A549 (cell line): ENCODE data around the gene P2RX6. TPM values are rescaled to one million over a fixed set of nuclear protein-coding genes. Genes with fewer than 3 reads are reported as not detected.

Experiments used
- ATAC-seq, 2 experiments: fragments of 200-7000 bp in 1 of 2; fragments of >200 bp in 1 of 2; cut with Nextera tagmentation in 1 of 2; cut with Tn5 transposase in 1 of 2; 3 replicates each; pipeline versions ENCODE4 v1.8.0 to v1.9.1; 2018 to 2020; ENCODE audit warnings: mild to moderate bottlenecking in 1 of 2, moderate library complexity in 1 of 2
- CTCF ChIA-PET: fragments of 300-600 bp; sonication (Branson Sonifier 250); formaldehyde crosslinking; extraction: SDS; loops from one replicate; lab custom pipeline; 2021; ENCODE audit warnings: antibody characterized with exemption, inconsistent platforms; lab: Yijun Ruan, JAX
- POLR2A ChIA-PET: fragments of 350-600 bp; formaldehyde crosslinking; extraction: SDS; loops from one replicate; lab custom pipeline; 2021; ENCODE audit warnings: antibody characterized with exemption, inconsistent platforms; lab: Yijun Ruan, JAX
- DNase-seq, 2 experiments: peaks; one replicate each; pipeline versions ENCODE4 v3.0.0 to v3.0.0-alpha.2; 2011 to 2016; ENCODE audit warnings: low read depth in 1 of 2, low spot score in 1 of 2
- FAIRE-seq: peaks from 2 replicates; lab custom pipeline; 2011; peaks lifted over from hg19 to GRCh38; lab: Jason Lieb, UNC
- H3K27ac ChIP-seq, 2 experiments: fragments of >200 bp; sonication (Bioruptor Twin); formaldehyde crosslinking; 3 replicates each; pipeline ENCODE4 v1.5.1; 2016 to 2017
- H3K4me1 ChIP-seq: fragments of >200 bp; sonication (Bioruptor Twin); formaldehyde crosslinking; 3 replicates; pipeline ENCODE4 v1.6.1; 2016
- H3K4me2 ChIP-seq: fragments of >200 bp; sonication (Bioruptor Twin); formaldehyde crosslinking; 3 replicates; pipeline ENCODE4 v1.6.1; 2016
- H3K4me3 ChIP-seq: fragments of >200 bp; sonication (Bioruptor Twin); formaldehyde crosslinking; 3 replicates; pipeline ENCODE4 v1.5.1; 2016
- H3K9me3 ChIP-seq: fragments of >200 bp; sonication (Bioruptor Twin); formaldehyde crosslinking; 3 replicates; pipeline ENCODE4 v1.6.1; 2016
- ATOH8 ChIP-seq: fragments of 250-450 bp; sonication (Bioruptor Pico); IDR thresholded peaks from 2 replicates; pipeline ENCODE4 v1.5.0; 2020; ENCODE audit warnings: low read depth, mild to moderate bottlenecking, moderate library complexity
- CBX2 ChIP-seq: fragments of 200-600 bp; sonication (generic); IDR thresholded peaks from 2 replicates; pipeline ENCODE4 v1.6.1; 2016; ENCODE audit warnings: low read depth, mild to moderate bottlenecking, borderline replicate concordance
- CBX8 ChIP-seq: fragments of 200-600 bp; sonication (generic); IDR thresholded peaks from 2 replicates; pipeline ENCODE4 v1.6.1; 2016
- CEBPB ChIP-seq, 2 experiments: fragments of >200 bp in 1 of 2; sonication (Bioruptor Twin) in 1 of 2; formaldehyde crosslinking in 1 of 2; IDR thresholded peaks; 2 replicates each; pipeline ENCODE4 v1.6.1; 2012 to 2016
- CHD4 ChIP-seq: fragments of 200-600 bp; sonication (generic); IDR thresholded peaks from 2 replicates; pipeline ENCODE4 v1.6.1; 2016; ENCODE audit warnings: antibody characterized with exemption, mild to moderate bottlenecking, borderline replicate concordance
- EHMT2 ChIP-seq: fragments of 200-600 bp; sonication (generic); IDR thresholded peaks from 2 replicates; pipeline ENCODE4 v1.6.1; 2016; ENCODE audit warnings: antibody characterized with exemption, low read depth, mild to moderate bottlenecking, moderate library complexity
- ELK1 ChIP-seq: fragments of 150-350 bp; IDR thresholded peaks from 2 replicates; pipeline ENCODE4 v1.6.1; 2014; ENCODE audit warnings: low read depth, mild to moderate bottlenecking, low read length
- ESRRA ChIP-seq: fragments of 150-350 bp; IDR thresholded peaks from 2 replicates; pipeline ENCODE4 v1.6.1; 2014; ENCODE audit warnings: mild to moderate bottlenecking, low read length, borderline replicate concordance
- HEYL ChIP-seq: fragments of 250-450 bp; sonication (Bioruptor Pico); IDR thresholded peaks from 2 replicates; pipeline ENCODE4 v1.8.0; 2021; ENCODE audit warnings: mild to moderate bottlenecking, moderate library complexity
- HMGXB4 ChIP-seq: fragments of 250-450 bp; sonication (Bioruptor Pico); IDR thresholded peaks from 2 replicates; pipeline ENCODE4 v1.5.0; 2021; ENCODE audit warnings: mild to moderate bottlenecking, moderate library complexity, borderline replicate concordance
- JUNB ChIP-seq: fragments of >200 bp; sonication (Bioruptor Twin); formaldehyde crosslinking; IDR thresholded peaks from 2 replicates; pipeline ENCODE4 v1.6.1; 2016
- KDM5A ChIP-seq: fragments of 200-600 bp; sonication (generic); IDR thresholded peaks from 2 replicates; pipeline ENCODE4 v1.6.1; 2016; ENCODE audit warnings: antibody characterized with exemption, mild to moderate bottlenecking
- MAFK ChIP-seq: fragments of 450-650 bp; IDR thresholded peaks from 2 replicates; pipeline ENCODE4 v1.6.1; 2014; ENCODE audit not compliant: partially characterized antibody
- MAX ChIP-seq: IDR thresholded peaks from 2 replicates; pipeline ENCODE4 v1.6.1; 2012
- NPAS2 ChIP-seq: fragments of 250-450 bp; sonication (Bioruptor Pico); IDR thresholded peaks from 2 replicates; pipeline ENCODE4 v1.8.0; 2022; ENCODE audit warnings: mild to moderate bottlenecking, moderate library complexity, borderline replicate concordance
- NR3C1 ChIP-seq: fragments of >200 bp; sonication (Bioruptor Twin); formaldehyde crosslinking; IDR thresholded peaks from 3 replicates; pipeline ENCODE4 v1.6.1; 2017
- PHF8 ChIP-seq: fragments of 200-600 bp; sonication (generic); IDR thresholded peaks from 2 replicates; pipeline ENCODE4 v1.6.1; 2016; ENCODE audit warnings: low read depth, mild to moderate bottlenecking, antibody characterized with exemption, moderate library complexity, borderline replicate concordance
- RARB ChIP-seq: fragments of 250-450 bp; sonication (Bioruptor Pico); IDR thresholded peaks from 2 replicates; pipeline ENCODE4 v1.8.0; 2021; ENCODE audit warnings: mild to moderate bottlenecking, moderate library complexity
- RFX5 ChIP-seq: fragments of 450-650 bp; IDR thresholded peaks from 2 replicates; pipeline ENCODE4 v1.7.1; 2014; ENCODE audit warnings: antibody characterized with exemption, mild to moderate bottlenecking, moderate library complexity
- RNF2 ChIP-seq: fragments of 200-600 bp; sonication (generic); IDR thresholded peaks from 2 replicates; pipeline ENCODE4 v1.6.1; 2016; ENCODE audit warnings: low read depth, mild to moderate bottlenecking, antibody characterized with exemption, moderate library complexity, borderline replicate concordance
- SMC3 ChIP-seq: fragments of >200 bp; sonication (Bioruptor Twin); formaldehyde crosslinking; IDR thresholded peaks from 3 replicates; pipeline ENCODE4 v1.6.1; 2018; ENCODE audit warnings: inconsistent platforms
- SREBF2 ChIP-seq: fragments of 450-650 bp; IDR thresholded peaks from 2 replicates; pipeline ENCODE4 v1.6.1; 2014; ENCODE audit warnings: mild to moderate bottlenecking, moderate library complexity
- TFCP2L1 ChIP-seq: fragments of 250-450 bp; sonication (Bioruptor Pico); IDR thresholded peaks from 2 replicates; pipeline ENCODE4 v1.5.0; 2021; ENCODE audit warnings: mild to moderate bottlenecking
- ZC3H11A ChIP-seq: fragments of 450-650 bp; IDR thresholded peaks from 2 replicates; pipeline ENCODE4 v1.6.1; 2014; ENCODE audit warnings: antibody characterized with exemption, mild to moderate bottlenecking
- ZFP36 ChIP-seq: fragments of 450-650 bp; IDR thresholded peaks from 2 replicates; pipeline ENCODE4 v1.6.1; 2014; ENCODE audit warnings: borderline replicate concordance; ENCODE audit not compliant: partially characterized antibody
- WGBS: methylation state at CpG from one replicate; pipeline ENCODE4 v1.1.6; 2017; ENCODE audit errors: missing lambda C conversion rate; 5-methylcytosine and 5-hydroxymethylcytosine counted together
- polyA plus RNA-seq, 4 experiments: library from polyadenylated mRNA; depleted of rRNA in 3 of 4; stranded (reverse); fragments of >200 nt; fragmentation: RNase III in 1 of 4; extraction: RNeasy Plus Mini Kit Qiagen cat#74134 plus additional on column Dnase treatment in 1 of 4; gene quantifications; 2 replicates in 3 of 4; 3 replicates in 1 of 4; pipeline ENCODE4 v1.2.3, GENCODE V29; 2011 to 2017

The P2RX6 gene
- polyA plus RNA-seq, 2 of the 4 experiments (the other 2 are of a cell fraction) = 0.67 to 0.92 TPM

- TF ChIP-seq RNF2 = no peak
- TF ChIP-seq KDM5A = no peak
- no peak for TF ChIP-seq ESRRA
- no peak for TF ChIP-seq NPAS2 (CRISPR knock-in tag)
- TF ChIP-seq ZFP36 = no peak
- TF ChIP-seq JUNB = no peak
- no peak for TF ChIP-seq SREBF2
- TF ChIP-seq CEBPB (IDR thresholded peaks at IDR 0.05) = no peak
- no peak for TF ChIP-seq EHMT2
- TF ChIP-seq CHD4 = no peak
- TF ChIP-seq RARB (CRISPR knock-in tag) = no peak
- no peak for TF ChIP-seq ZC3H11A
- TF ChIP-seq MAX = peak; percentile 95
- TF ChIP-seq ELK1 = no peak
- TF ChIP-seq SMC3 = no peak; the same call in 2 of the 3 replicates
- TF ChIP-seq NR3C1 = no peak
- peak; percentile 57 for TF ChIP-seq PHF8
- TF ChIP-seq RFX5 = no peak
- TF ChIP-seq ATOH8 (CRISPR knock-in tag) = peak; percentile 83; the same call in 1 of the 2 replicates
Observed at GRCh38 chr22:20981787-20982562, 33.0 kb upstream of the P2RX6 start, which contains the start of gene LZTR1 (continued).

- TF ChIP-seq CBX8 (no peak), CEBPB (IDR thresholded peaks at IDR 0.05) (no peak)
- TF ChIP-seq, all 56 proteins: peak for 0
- Histone ChIP-seq H3K4me3 (peak overlapping the region; percentile 73), H3K4me1 (peaks cover 11% of the 10 kb centered on the region; the same call in 2 of the 3 replicates), H3K4me2 (peak overlapping the region; percentile 90), H3K27ac (peak overlapping the region; percentile 92 to 97), H3K9me3 (peaks cover 8% of the 10 kb centered on the region; the same call in 1 of the 3 replicates)
- WGBS = 7% methylated on average over 5 of the region's 12 CpGs
- FAIRE-seq (no peak), ATAC-seq (peak; percentile 14 to 58; a peak in 4 of 6 replicates), DNase-seq (no peak)
- ChIA-PET CTCF (interaction anchor here (0.7 to 2.7 kb wide), 11 partner anchors 9 to 179 kb away, joined by 3 to 10 read pairs (median 4); no protein-coding TSS in a partner anchor), POLR2A (interaction anchor here (0.5 to 3.7 kb wide), 21 partner anchors 8 to 188 kb away, joined by 3 to 22 read pairs (median 4); partner anchors contain the start of genes LRRC74B and THAP7)
Observed at GRCh38 chr22:20982563-20982882, 32.4 kb upstream of the P2RX6 start.

GRCh38 chr22:20983081-20983771 lies 31.7 kb upstream of the P2RX6 start:
- DNase-seq (no peak), FAIRE-seq (no peak), ATAC-seq (no peak)
- H3K9me3 ChIP-seq = peaks cover 6% of the 10 kb centered on the region; the same call in 1 of the 3 replicates
- H3K4me3 ChIP-seq = peak overlapping the region; percentile 73
- peak overlapping the region; percentile 90 for H3K4me2 ChIP-seq
- peak overlapping the region; percentile 92 to 97; a peak in 5 of 6 replicates for H3K27ac ChIP-seq
- peaks cover 11% of the 10 kb centered on the region; the same call in 2 of the 3 replicates for H3K4me1 ChIP-seq
- TF ChIP-seq TFCP2L1 (CRISPR knock-in tag) (no peak), HEYL (CRISPR knock-in tag) (no peak), JUNB (no peak), MAFK (no peak), HMGXB4 (no peak), CBX2 (no peak)
- ChIA-PET CTCF (interaction anchor here (1.1 to 2.7 kb wide), 3 partner anchors 12 to 97 kb away, joined by 7 to 9 read pairs (median 8); no protein-coding TSS in a partner anchor), POLR2A (interaction anchor here (1.0 to 3.7 kb wide), 3 partner anchors 16 to 98 kb away, joined by 3 to 22 read pairs (median 12); no protein-coding TSS in a partner anchor)
- WGBS = 75% methylated on average over 4 of the region's 5 CpGs
